Esophagus muscularis mucosa (tissue), 3 donors: ENCODE measurements around the gene FGF6.

ENCODE experiments used
- CTCF ChIP-seq, 3 experiments: fragments of 200-600 bp in 2 of 3; fragments of 450-650 bp in 1 of 3; sonication (generic) in 2 of 3; IDR thresholded peaks; one replicate each; pipeline ENCODE4 v1.5.1; 2017 to 2019; ENCODE audit warnings: antibody characterized with exemption in 3 of 3, mild to moderate bottlenecking in 2 of 3, moderate library complexity in 1 of 3
- POLR2AphosphoS5 ChIP-seq, 2 donors: sonication (generic); formaldehyde crosslinking; IDR thresholded peaks; one replicate each; pipeline ENCODE4 v1.6.1; 2017; ENCODE audit warnings: antibody characterized with exemption in 2 of 2

GRCh38 chr12:4416276-4416675 is 29.3 kb downstream of the FGF6 start:
- TF ChIP-seq CTCF (IDR thresholded peaks at IDR 0.05), result no peak
- no peak for TF ChIP-seq POLR2AphosphoS5 (IDR thresholded peaks at IDR 0.05)
